Calu3 (cell line): ENCODE measurements around the gene GFRAL. TPM values are rescaled to one million over a fixed set of nuclear protein-coding genes. Genes with fewer than 3 reads are reported as not detected.

Source experiments
- BruUV-seq: library from RNA; stranded (reverse); fragments of 400-500 nt; replicated peaks from 2 replicates; lab custom pipeline; 2021; lab: Mats Ljungman, UMichigan
- CTCF ChIA-PET: fragments of 300-600 bp; sonication (Branson Sonifier 250); formaldehyde crosslinking; loops from one replicate; lab custom pipeline; 2022; ENCODE audit warnings: antibody characterized with exemption; lab: Charles Lee
- DNase-seq: peaks from one replicate; pipeline ENCODE4 v3.0.0; 2022
- H3K27ac Mint-ChIP-seq: one replicate; pipeline ENCODE4 v1.8.0; 2022; ENCODE audit warnings: mixed read lengths; ENCODE audit not compliant: unreplicated experiment
- H3K27me3 Mint-ChIP-seq: one replicate; pipeline ENCODE4 v1.8.0; 2022; ENCODE audit warnings: mixed read lengths; ENCODE audit not compliant: unreplicated experiment
- H3K36me3 Mint-ChIP-seq: one replicate; pipeline ENCODE4 v1.8.0; 2022; ENCODE audit warnings: mild to moderate bottlenecking, moderate library complexity, mixed read lengths; ENCODE audit not compliant: insufficient read depth, unreplicated experiment
- H3K4me1 Mint-ChIP-seq: one replicate; pipeline ENCODE4 v1.8.0; 2022; ENCODE audit warnings: mild to moderate bottlenecking, low read depth, mixed read lengths; ENCODE audit not compliant: unreplicated experiment
- H3K4me3 Mint-ChIP-seq: one replicate; pipeline ENCODE4 v1.8.0; 2022; ENCODE audit warnings: mild to moderate bottlenecking, low read depth, moderate library complexity, mixed read lengths; ENCODE audit not compliant: unreplicated experiment
- H3K9me3 Mint-ChIP-seq: one replicate; pipeline ENCODE4 v1.8.0; 2022; ENCODE audit warnings: low read depth, mixed read lengths; ENCODE audit not compliant: unreplicated experiment
- CTCF ChIP-seq: fragments of 200-600 bp; IDR thresholded peaks from one replicate; pipeline ENCODE4 v1.8.0; 2022; ENCODE audit warnings: antibody characterized with exemption; ENCODE audit not compliant: unreplicated experiment
- intact Hi-C: fragments of 100-400 bp; cut with micrococcal nuclease; formaldehyde crosslinking; loops from one replicate; pipeline ENCODE4 v1.10.0; 2022; ENCODE audit not compliant: unreplicated experiment
- total RNA-seq: library from RNA; stranded (reverse); gene quantifications from 2 replicates; pipeline ENCODE4 v1.2.3, GENCODE V29; 2022

GFRAL gene
- total RNA-seq, 1 experiment from 2014 or later: not detected

- H3K36me3 Mint-ChIP-seq: no peaks in the 10 kb centered on the region
- TF ChIP-seq CTCF: no peak
- no TSS peak for BruUV-seq
- CTCF ChIA-PET: no interaction called here
- peaks cover 61% of the 10 kb centered on the region for H3K27me3 Mint-ChIP-seq
- H3K4me3 Mint-ChIP-seq: no peak overlapping the region
- peaks cover 2% of the 10 kb centered on the region for H3K9me3 Mint-ChIP-seq
- intact Hi-C loops: no loop called here
- DNase-seq: no peak
- no peaks in the 10 kb centered on the region for H3K4me1 Mint-ChIP-seq
- no peak overlapping the region for H3K27ac Mint-ChIP-seq
Measured at GRCh38 chr6:55379471-55379870, 52.2 kb downstream of the GFRAL start.

DNA sequence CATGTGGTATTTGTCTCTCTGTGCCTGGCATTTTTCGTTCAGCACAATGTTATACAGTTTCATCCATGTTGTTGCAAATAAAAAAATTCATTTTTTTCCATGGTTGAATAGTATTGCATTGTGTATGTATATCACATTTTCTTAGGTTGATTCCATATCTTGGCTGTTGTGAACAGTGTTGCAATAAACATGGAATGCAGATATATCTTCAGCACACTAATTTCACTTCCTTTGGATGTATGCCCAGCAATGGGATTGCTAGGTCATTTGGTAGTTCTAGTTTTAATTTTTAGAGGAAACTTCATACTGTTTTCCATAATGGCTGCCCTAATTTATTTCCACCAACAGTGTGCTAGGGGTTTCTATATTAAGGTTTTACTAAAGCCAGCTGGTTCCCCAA is 52.6 kb downstream of the GFRAL start:
- no peaks in the 10 kb centered on the region for H3K4me1 Mint-ChIP-seq
- peaks cover under 1% of the 10 kb centered on the region for H3K9me3 Mint-ChIP-seq
- CTCF ChIA-PET: no interaction called here
- intact Hi-C loops: no loop called here
- H3K4me3 Mint-ChIP-seq: no peak overlapping the region
- H3K27ac Mint-ChIP-seq: no peak overlapping the region
- H3K27me3 Mint-ChIP-seq: peaks cover 57% of the 10 kb centered on the region
- no peak for TF ChIP-seq CTCF
- no peaks in the 10 kb centered on the region for H3K36me3 Mint-ChIP-seq
- no peak for DNase-seq
- no TSS peak for BruUV-seq

GRCh38 chr6:55388211-55388610 is 60.9 kb downstream of the GFRAL start:
- Mint-ChIP-seq H3K9me3 (no peaks in the 10 kb centered on the region), H3K27me3 (peaks cover 12% of the 10 kb centered on the region), H3K36me3 (no peaks in the 10 kb centered on the region), H3K4me1 (no peaks in the 10 kb centered on the region), H3K27ac (no peak overlapping the region), H3K4me3 (no peak overlapping the region)
- no peak for TF ChIP-seq CTCF
- CTCF ChIA-PET: interaction anchor here (0.7 kb wide), 1 partner anchor 26 kb away, joined by 3 read pairs; no protein-coding TSS in a partner anchor
- no peak for DNase-seq
- BruUV-seq: no TSS peak
- intact Hi-C loops: no loop called here

- Mint-ChIP-seq H3K36me3 (no peaks in the 10 kb centered on the region), H3K4me1 (no peaks in the 10 kb centered on the region), H3K4me3 (no peak overlapping the region), H3K9me3 (no peaks in the 10 kb centered on the region), H3K27ac (no peak overlapping the region), H3K27me3 (no peaks in the 10 kb centered on the region)
- TF ChIP-seq CTCF: no peak
- BruUV-seq: no TSS peak
- DNase-seq: no peak
- CTCF ChIA-PET: no interaction called here
- intact Hi-C loops: no loop called here
Measured at GRCh38 chr6:55395871-55396270, 68.6 kb downstream of the GFRAL start.
